ENCODE data around the gene SEPTIN10.
"Not testable (repeated sequence)": the region's sequence is repeated elsewhere in the genome, so short reads cannot be mapped to it uniquely, and the experiment has no call there.

The SEPTIN10 gene

DNA sequence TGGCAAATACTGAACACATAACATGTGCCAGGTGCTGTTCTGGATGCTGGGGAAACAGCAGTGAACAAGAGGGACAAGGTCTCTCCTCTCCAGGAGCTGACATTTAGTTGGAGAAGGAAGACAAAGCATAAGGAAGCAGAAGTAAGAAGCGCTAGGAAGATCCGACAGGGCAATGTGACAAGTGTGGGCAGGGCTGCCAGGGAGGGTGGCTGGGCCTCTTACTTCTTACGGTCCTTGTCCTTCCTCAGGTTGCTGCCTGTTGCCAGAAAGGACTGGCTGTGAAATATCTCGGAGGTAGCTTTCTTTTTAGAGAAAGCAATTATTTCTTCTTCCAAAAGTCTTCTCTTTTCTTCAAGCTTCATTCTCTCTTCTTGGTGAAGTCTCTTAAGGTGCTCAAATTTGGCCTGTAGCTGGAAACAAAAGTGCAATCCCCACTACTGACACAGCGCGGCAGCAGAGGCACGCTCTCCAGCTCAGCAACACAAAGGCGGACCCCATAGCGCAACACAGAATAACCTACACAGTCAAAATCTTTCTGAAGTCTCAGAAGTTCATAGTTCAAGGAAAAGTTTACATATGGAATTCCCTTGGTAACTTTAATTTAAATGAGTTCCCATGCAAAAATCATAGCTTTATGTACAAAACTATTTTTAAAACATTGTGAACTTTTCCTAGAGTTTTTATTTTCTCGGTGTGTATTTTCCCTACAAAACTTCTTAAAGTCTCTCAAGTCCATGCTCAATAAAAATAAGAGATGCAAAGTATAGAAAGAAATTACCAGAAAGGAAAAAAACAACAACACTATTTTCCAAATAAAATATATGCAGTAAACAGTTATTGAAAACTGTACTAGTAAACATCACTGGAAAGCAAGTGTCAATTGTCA, 67.7 kb downstream of the SEPTIN10 start:
- peak; percentile 25 for DNase-seq (ENCODE audit: low read depth)

DNA sequence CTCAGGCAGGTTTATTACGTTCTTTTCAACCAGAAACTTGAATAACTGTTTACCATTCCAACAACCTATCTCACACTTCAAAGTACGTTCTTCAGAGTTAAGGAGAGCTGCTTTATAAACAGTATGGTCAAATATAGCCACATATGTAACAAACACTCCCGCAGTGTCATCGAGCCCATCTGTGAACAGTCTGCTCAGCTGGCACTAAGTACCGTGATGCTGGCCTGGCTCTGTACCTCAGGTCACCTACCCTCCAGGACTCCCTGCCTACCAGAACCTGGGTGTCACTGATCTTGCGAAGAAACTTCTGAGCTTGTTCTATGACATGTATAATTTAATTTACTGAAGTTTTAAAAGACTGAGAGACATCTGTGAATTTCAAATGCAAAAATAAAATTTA, 71.4 kb downstream of the SEPTIN10 start:
- no peak for DNase-seq (ENCODE audit: low read depth)

GRCh38 chr2:109538546-109538945, 75.2 kb downstream of the SEPTIN10 start:
- DNase-seq (ENCODE audit: low read depth), result no peak

GRCh38 chr2:109537565-109538222, 76.1 kb downstream of the SEPTIN10 start:
- no peak for DNase-seq (ENCODE audit: low read depth)

DNA sequence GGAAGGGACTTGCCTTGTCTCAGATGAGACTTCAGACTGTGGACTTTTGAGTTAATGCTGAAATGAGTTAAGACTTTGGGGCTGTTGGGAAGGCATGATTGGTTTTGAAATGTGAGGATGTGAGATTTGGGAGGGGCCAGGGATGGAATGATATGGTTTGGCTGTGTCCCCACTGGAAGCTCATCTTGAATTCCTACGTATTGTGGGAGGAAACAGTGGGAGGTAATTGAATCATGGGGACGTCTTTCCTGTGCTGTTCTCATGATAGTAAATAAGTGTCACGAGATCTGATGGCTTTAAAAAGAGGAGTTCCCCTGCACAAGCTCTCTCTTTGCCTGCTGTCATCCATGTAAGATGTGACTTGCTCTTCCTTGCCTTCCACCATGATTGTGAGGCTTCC, 77.2 kb downstream of the SEPTIN10 start:
- not testable (repeated sequence) for DNase-seq (ENCODE audit: low read depth)

DNA sequence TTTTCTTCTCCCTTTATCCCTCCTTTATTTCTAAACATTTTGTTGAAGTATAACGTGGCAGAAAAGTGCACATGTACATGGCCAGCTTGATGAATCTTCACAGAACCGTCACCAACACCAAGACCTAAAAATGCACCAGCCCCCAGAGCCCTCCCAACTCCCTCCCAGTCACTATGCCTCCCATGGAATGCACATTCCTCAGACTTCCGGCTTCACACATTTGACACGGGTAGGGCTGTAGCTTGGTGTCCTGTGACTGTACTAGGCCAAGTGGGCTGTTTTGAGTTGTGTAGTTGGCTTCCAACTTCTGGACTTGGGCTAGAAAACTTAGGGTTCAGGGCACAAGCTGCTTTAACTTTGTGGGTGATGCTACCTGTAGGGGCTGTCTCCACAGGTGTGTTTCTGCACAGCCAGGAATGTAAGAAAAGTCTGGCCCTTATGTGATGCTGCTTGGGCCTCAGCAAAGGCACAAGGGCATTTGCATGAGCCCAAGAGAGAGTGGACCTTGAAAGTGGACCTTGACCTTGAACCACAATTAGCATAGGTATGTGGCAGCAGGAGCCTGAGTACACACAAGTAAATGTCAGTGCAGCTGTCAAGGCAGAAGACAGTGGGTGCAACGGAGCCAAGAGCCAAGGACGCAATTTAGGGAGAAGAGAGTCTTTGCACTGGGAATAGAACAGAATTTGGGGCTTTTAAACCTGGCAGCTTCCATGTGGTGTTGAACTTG, 78.4 kb downstream of the SEPTIN10 start:
- DNase-seq (ENCODE audit: low read depth), result no peak

DNA sequence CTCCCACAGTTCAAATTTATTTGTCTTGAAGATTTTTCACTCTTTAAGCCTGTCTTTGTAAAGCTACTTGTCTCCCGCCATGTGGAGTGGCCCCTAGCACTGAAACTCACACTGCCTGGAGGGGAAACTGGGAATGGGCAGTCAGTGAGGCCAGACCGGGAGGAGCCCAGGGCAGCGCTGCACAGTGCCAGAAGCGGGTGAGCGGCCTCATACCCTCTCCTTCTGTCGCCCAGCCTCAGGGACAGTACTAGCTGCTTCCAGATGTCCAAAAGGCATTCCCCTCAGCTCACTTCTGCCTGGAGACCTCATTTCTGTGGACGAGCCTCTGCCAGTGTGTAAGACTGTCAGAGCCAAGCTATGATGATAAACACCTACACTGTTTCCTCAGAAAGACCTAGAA, 79.9 kb downstream of the SEPTIN10 start:
- no peak for DNase-seq (ENCODE audit: low read depth)

- no peak for DNase-seq (ENCODE audit: low read depth)
Observed at GRCh38 chr2:109532728-109533076, 81.1 kb downstream of the SEPTIN10 start.

DNA sequence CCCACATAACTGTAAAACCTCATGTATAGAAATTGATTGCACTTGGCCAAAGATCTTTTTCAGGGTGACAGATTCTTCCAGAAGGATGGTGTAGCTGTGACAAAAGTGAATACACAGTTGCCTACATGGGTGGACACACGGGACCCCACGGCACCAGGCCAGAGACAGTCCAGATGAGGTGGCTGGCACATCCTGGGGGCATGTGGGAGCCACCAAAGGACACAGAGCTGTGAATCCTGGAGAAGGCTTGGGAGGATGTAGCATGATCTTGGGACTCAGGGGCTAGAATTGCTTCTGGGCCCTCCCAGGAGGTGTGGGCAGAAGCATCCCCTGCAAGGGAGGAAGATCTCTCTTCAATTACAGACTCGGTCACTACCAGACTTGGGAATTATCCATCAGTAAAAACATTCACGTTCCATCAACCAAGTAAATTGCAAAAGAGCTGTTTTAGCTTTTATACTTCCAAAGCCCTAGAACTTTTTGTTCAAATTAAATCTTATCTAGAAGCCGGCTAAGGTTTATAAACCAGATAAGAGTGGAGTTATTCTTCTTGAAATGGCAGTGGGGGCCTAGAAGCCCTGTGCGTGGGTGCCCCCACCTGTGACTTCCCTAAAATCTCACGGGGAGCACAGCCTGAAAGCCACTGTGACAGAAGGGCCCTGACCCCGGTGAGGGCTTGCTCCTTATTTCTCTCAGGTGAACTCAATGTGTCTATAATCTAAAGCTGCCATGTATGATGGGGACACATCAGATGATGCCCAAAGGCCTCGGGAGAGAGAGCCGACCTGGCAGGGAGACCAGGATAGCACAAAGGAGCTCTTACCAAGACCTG, 81.7 kb downstream of the SEPTIN10 start:
- DNase-seq (ENCODE audit: low read depth), result no peak

DNA sequence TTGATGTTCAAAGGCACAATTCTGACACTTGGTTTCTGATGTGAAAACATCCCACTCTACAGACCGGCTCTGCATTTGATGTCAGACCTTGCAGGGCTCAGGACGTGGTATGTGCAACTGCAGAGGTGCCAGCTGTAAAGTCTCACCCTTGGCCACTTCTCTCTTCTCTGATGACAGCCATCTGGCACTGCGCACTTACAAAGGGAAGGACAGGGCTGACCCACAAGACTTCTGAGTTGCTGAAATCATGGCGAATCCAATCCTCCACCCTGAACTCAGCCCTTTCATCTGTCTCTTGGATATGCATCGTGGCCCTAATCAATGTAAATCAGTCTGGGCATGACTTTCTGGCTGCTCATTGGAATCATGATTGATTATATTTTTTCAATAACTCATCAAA, 82.5 kb downstream of the SEPTIN10 start:
- no peak for DNase-seq (ENCODE audit: low read depth)

GRCh38 chr2:109530712-109531111, 83.1 kb downstream of the SEPTIN10 start:
- no peak for DNase-seq (ENCODE audit: low read depth)

DNA sequence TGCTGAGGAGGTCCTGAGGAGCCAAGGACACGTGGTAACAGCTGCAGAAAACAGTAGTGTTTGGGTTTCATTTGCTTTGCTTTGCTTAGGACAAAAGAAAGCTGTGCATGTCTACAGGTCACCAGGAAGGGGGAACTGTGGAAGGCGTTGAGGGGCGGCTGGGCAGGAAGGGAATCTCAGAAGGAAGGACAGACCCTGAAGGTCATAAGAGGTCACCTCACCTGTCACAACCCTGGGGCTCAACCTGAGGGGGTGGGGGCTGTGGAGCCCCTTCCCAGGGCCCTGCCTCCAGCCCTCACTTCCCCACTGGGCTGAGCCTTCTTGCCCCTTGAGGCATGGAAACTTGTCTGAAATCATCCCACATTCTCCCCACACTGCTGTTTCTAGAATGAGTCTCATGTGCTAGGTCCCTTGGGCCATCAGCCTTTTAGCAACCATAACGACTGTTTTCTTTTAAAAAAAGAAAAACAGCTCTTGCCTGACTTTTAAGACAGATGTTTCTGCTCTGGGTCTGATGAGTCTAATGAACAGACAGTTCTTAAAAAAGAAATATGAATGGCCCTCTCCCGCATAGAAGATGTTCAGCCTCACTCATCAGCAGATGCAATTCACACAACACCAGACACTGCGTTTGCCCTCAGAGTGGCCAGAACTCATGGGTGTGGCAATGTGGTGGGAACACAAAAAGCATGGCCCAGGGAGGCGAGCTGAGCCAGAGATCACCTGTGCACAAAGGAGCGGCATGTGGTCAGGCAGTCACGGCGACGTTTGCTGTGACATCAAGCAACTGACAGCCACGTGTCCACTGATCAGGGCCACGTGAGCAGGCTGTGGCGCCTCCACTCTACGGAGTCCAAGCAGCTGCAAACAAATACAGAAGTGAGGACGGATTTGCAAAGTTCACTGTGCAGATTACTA, 84.0 kb downstream of the SEPTIN10 start:
- DNase-seq (ENCODE audit: low read depth), result no peak

GRCh38 chr2:109528811-109529501, 84.8 kb downstream of the SEPTIN10 start:
- no peak for DNase-seq (ENCODE audit: low read depth)

- no peak for DNase-seq (ENCODE audit: low read depth)
Observed at GRCh38 chr2:109527846-109528705, 85.7 kb downstream of the SEPTIN10 start.

GRCh38 chr2:109527079-109527478, 86.7 kb downstream of the SEPTIN10 start:
- no peak for DNase-seq (ENCODE audit: low read depth)

DNA sequence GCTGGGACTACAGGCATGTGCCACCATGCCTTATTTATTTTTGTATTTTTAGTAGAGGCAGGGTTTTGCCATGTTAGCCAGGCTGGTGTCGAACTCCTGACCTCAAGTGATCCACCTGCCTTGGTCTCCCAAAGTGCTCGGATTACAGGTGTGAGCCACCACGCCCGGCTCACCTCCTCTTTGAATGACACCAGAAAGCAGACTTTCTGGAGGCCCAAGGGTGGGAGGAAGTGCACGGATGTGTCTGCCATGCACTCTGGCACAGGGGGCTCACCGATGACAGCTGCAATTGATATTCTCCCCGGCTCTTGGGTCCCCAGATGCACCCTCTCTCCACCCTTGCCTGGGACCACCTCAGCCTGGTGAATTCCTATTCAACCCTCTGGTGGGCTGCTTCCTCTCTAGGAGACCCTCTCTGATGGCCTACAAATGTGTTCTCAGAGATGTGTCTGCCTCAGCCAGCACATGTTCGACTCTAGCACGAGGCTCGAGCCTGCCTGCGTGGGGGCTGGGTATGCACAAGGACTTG, 87.3 kb downstream of the SEPTIN10 start:
- DNase-seq (ENCODE audit: low read depth), result no peak

GRCh38 chr2:109525836-109526235, 87.9 kb downstream of the SEPTIN10 start:
- no peak for DNase-seq (ENCODE audit: low read depth)

DNA sequence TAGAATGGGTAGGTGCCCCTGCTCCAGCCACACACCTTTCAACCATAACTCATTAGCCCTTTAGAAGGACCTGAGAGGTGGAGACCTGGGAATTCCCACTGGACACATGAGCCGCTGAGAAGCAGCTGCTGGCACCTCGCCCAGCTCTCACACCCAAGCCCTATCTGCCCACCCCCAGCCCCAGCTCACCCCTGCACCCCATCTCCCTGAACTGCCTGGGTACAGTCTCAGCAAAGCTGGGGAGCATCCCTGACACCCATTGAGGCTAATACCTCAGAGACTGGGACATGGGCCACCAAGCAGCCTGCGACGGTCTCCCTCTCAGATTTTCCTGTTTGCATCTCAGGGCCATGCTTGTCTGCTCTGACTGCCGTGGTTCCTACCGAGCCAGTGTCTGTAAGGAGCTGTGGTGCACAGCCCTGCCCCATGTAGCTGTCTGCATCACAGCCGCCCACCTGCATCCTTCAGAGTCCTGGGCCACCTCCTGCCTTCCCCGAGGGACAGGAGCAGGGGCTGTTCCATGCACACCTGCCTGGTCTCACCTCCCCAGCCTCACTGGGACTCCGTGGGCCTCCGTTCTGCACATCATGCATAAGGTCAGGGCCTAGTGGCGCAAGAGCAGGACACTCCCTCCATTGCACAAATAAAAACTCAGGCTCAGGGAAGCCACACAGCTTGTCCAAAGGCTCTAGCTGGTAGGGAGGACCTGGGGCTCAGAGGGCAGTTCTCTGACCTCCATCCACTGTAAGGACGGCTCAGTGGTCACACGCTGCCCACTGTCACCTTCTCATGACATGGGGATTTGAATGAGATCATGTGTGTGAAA, 90.0 kb downstream of the SEPTIN10 start:
- DNase-seq (ENCODE audit: low read depth), result no peak
